Left ventricle myocardium superior (tissue), 1 donor: ENCODE measurements around the gene ZNF429. TPM values are rescaled to one million over a fixed set of nuclear protein-coding genes. Genes with fewer than 3 reads are reported as not detected.

Experiments
- total RNA-seq: library from RNA; stranded (reverse); fragmentation: NEBNext Ultra II Directional; extraction: Animal tissue kit (Norgen Biotek cat#: 25700); gene quantifications from one replicate; pipeline ENCODE4 v1.2.1, GENCODE V29; 2021
- donor health status: DM: no; HTN: yes; CAD: no; lungs with severe emphysema.

The ZNF429 gene
- total RNA-seq, 1 donor from 2014 or later, result 6.5 TPM

Other genes with a start within 250 kb of the ZNF429 start
- gene ZNF708, start 176.2 kb upstream of the ZNF429 start, total RNA-seq, result 3.1 TPM
- 1.4 TPM for gene ZNF738, start 146.6 kb upstream of the ZNF429 start, total RNA-seq
- 11.2 TPM for gene ZNF493, start 108.5 kb upstream of the ZNF429 start, total RNA-seq